HCT116 (cell line): ENCODE data around the gene S1PR3.

ENCODE experiments used
- CEBPB ChIP-seq: IDR thresholded peaks from 2 replicates; pipeline ENCODE4 v1.6.1; 2012; ENCODE audit warnings: low read depth
- EZH2 ChIP-seq: fragments of 200-600 bp; sonication (generic); IDR thresholded peaks from 2 replicates; pipeline ENCODE4 v1.6.1; 2017; ENCODE audit warnings: antibody characterized with exemption, mixed run types
- POLR2A ChIP-seq: IDR thresholded peaks from 2 replicates; pipeline ENCODE4 v1.7.0; 2011; ENCODE audit warnings: borderline replicate concordance; ENCODE audit not compliant: insufficient read depth, insufficient read length; ENCODE audit errors: extremely low read depth
- POLR2AphosphoS5 ChIP-seq: IDR thresholded peaks from 2 replicates; pipeline ENCODE4 v1.6.1; 2011; ENCODE audit warnings: mild to moderate bottlenecking, low read depth, low read length, moderate library complexity
- SP1 ChIP-seq: IDR thresholded peaks from 2 replicates; pipeline ENCODE4 v1.6.1; 2012; ENCODE audit warnings: low read depth
- YY1 ChIP-seq: IDR thresholded peaks from 2 replicates; pipeline ENCODE4 v1.6.1; 2011; ENCODE audit warnings: low read length, low read depth, moderate library complexity, mild to moderate bottlenecking; ENCODE audit not compliant: insufficient replicate concordance; ENCODE audit errors: extremely low read depth
- TF ChIP-seq, protein P1 (sequence below), 3 experiments: fragments of 200-600 bp in 1 of 3; sonication (generic) in 1 of 3; IDR thresholded peaks in 2 of 3; conservative IDR thresholded peaks in 1 of 3; 2 replicates each; pipeline ENCODE4 v1.5.1; 2012 to 2017; ENCODE audit warnings: low read depth in 2 of 3, low read length in 2 of 3, antibody characterized with exemption in 1 of 3, borderline replicate concordance in 1 of 3, control low read depth in 1 of 3, mild to moderate bottlenecking in 1 of 3, mixed read lengths in 1 of 3, mixed run types in 1 of 3, moderate library complexity in 1 of 3; ENCODE audit not compliant: insufficient read depth in 1 of 3

GRCh38 chr9:89029788-89030187 is 38.5 kb downstream of the S1PR3 start:
- TF ChIP-seq CEBPB (no peak), POLR2AphosphoS5 (no peak), YY1 (no peak), SP1 (no peak), POLR2A (no peak), EZH2 (no peak)
- TF ChIP-seq, protein P1, sequence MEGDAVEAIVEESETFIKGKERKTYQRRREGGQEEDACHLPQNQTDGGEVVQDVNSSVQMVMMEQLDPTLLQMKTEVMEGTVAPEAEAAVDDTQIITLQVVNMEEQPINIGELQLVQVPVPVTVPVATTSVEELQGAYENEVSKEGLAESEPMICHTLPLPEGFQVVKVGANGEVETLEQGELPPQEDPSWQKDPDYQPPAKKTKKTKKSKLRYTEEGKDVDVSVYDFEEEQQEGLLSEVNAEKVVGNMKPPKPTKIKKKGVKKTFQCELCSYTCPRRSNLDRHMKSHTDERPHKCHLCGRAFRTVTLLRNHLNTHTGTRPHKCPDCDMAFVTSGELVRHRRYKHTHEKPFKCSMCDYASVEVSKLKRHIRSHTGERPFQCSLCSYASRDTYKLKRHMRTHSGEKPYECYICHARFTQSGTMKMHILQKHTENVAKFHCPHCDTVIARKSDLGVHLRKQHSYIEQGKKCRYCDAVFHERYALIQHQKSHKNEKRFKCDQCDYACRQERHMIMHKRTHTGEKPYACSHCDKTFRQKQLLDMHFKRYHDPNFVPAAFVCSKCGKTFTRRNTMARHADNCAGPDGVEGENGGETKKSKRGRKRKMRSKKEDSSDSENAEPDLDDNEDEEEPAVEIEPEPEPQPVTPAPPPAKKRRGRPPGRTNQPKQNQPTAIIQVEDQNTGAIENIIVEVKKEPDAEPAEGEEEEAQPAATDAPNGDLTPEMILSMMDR (IDR thresholded peaks at IDR 0.05 in 2 of 3, conservative IDR thresholded peaks at IDR 0.05 in 1 of 3; ENCODE audit: borderline replicate concordance in 1 of 3, insufficient read depth in 1 of 3, low read depth in 2 of 3, low read length in 2 of 3): no peak
